Measurements from ENCODE around the gene CDK19. TPM values are rescaled to one million over a fixed set of nuclear protein-coding genes. Genes with fewer than 3 reads are reported as not detected.

The CDK19 gene
- polyA plus RNA-seq, 1 of the 3 experiments (the other 2 are of a cell fraction), result 6.5 TPM

DNA sequence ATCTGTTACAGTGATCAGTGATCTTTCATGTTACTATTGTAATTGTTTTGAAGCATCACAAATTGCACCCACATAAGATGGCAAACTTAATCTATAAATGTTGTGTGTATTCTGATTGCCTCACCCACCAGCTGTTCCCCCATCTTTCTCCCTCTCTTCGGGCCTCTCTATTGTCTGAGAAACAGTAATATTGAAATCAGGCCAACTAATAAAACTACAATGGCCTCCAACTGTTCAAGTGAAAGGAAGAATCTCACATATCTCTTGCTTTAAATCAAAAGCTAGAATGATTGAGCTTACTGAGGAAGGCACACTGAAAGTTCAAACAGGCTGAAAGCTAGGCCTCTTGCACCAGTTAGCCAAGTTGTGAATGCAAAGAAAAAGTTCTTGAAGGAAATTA is 141.2 kb downstream of the CDK19 start:
- Histone ChIP-seq H3K9me3 (no peaks in the 10 kb centered on the region), H2AFZ (ENCODE audit: low read depth) (no peak overlapping the region), H3K9me2 (no peaks in the 10 kb centered on the region), H3F3A (replicated peaks; ENCODE audit: insufficient read depth) (no peaks in the 10 kb centered on the region), H3K4me2 (no peak overlapping the region), H3K4me1 (ENCODE audit: control insufficient read depth in 1 of 2, insufficient read depth in 2 of 2, low read depth in 1 of 2, low read length in 1 of 2) (no peaks in the 10 kb centered on the region), H3K4me3 (ENCODE audit: low read depth in 2 of 2, low read length in 1 of 2) (no peak overlapping the region), H3K9ac (no peak overlapping the region), H3K27ac (ENCODE audit: low read depth in 2 of 2, low read length in 1 of 2) (no peak overlapping the region), H3K27me3 (ENCODE audit: insufficient read depth) (no peaks in the 10 kb centered on the region), H3K36me3 (replicated peaks in 1 of 2; ENCODE audit: control insufficient read depth in 1 of 2, insufficient read depth in 2 of 2, low read length in 1 of 2) (no peaks in the 10 kb centered on the region), H4K20me1 (ENCODE audit: insufficient read depth) (no peaks in the 10 kb centered on the region), H3K79me2 (ENCODE audit: insufficient read depth) (0 out of 2 replicates have a peak, but pooled peaks cover 6% of the 10 kb centered on the region)
- no peak for DNase-seq
- WGBS (ENCODE audit: low lambda C conversion rate), result 68% methylated on average over 1 of the region's 1 CpG
- TF ChIP-seq EP300 (IDR thresholded peaks at IDR 0.05; ENCODE audit: borderline replicate concordance in 1 of 2, low read depth in 1 of 2, low read length in 1 of 2) (no peak), MEF2A (IDR thresholded peaks at IDR 0.05; ENCODE audit: borderline replicate concordance, low read depth) (no peak), TEAD4 (IDR thresholded peaks at IDR 0.05; ENCODE audit: borderline replicate concordance, insufficient read depth) (no peak), NFIC (IDR thresholded peaks at IDR 0.05; ENCODE audit: borderline replicate concordance) (no peak), SMC3 (IDR thresholded peaks at IDR 0.05; ENCODE audit: low read depth, low read length) (no peak), GABPA (IDR thresholded peaks at IDR 0.05; ENCODE audit: low read depth) (no peak)
- TF ChIP-seq, protein P1, sequence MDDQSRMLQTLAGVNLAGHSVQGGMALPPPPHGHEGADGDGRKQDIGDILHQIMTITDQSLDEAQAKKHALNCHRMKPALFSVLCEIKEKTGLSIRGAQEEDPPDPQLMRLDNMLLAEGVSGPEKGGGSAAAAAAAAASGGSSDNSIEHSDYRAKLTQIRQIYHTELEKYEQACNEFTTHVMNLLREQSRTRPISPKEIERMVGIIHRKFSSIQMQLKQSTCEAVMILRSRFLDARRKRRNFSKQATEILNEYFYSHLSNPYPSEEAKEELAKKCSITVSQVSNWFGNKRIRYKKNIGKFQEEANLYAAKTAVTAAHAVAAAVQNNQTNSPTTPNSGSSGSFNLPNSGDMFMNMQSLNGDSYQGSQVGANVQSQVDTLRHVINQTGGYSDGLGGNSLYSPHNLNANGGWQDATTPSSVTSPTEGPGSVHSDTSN (IDR thresholded peaks at IDR 0.05), result no peak
- TF ChIP-seq, protein P2, sequence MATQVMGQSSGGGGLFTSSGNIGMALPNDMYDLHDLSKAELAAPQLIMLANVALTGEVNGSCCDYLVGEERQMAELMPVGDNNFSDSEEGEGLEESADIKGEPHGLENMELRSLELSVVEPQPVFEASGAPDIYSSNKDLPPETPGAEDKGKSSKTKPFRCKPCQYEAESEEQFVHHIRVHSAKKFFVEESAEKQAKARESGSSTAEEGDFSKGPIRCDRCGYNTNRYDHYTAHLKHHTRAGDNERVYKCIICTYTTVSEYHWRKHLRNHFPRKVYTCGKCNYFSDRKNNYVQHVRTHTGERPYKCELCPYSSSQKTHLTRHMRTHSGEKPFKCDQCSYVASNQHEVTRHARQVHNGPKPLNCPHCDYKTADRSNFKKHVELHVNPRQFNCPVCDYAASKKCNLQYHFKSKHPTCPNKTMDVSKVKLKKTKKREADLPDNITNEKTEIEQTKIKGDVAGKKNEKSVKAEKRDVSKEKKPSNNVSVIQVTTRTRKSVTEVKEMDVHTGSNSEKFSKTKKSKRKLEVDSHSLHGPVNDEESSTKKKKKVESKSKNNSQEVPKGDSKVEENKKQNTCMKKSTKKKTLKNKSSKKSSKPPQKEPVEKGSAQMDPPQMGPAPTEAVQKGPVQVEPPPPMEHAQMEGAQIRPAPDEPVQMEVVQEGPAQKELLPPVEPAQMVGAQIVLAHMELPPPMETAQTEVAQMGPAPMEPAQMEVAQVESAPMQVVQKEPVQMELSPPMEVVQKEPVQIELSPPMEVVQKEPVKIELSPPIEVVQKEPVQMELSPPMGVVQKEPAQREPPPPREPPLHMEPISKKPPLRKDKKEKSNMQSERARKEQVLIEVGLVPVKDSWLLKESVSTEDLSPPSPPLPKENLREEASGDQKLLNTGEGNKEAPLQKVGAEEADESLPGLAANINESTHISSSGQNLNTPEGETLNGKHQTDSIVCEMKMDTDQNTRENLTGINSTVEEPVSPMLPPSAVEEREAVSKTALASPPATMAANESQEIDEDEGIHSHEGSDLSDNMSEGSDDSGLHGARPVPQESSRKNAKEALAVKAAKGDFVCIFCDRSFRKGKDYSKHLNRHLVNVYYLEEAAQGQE (IDR thresholded peaks at IDR 0.05; ENCODE audit: low read depth, low read length), result no peak
- TF ChIP-seq, protein P3, sequence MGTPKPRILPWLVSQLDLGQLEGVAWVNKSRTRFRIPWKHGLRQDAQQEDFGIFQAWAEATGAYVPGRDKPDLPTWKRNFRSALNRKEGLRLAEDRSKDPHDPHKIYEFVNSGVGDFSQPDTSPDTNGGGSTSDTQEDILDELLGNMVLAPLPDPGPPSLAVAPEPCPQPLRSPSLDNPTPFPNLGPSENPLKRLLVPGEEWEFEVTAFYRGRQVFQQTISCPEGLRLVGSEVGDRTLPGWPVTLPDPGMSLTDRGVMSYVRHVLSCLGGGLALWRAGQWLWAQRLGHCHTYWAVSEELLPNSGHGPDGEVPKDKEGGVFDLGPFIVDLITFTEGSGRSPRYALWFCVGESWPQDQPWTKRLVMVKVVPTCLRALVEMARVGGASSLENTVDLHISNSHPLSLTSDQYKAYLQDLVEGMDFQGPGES (IDR thresholded peaks at IDR 0.05; ENCODE audit: low read depth, low read length), result no peak
- TF ChIP-seq, protein P4, sequence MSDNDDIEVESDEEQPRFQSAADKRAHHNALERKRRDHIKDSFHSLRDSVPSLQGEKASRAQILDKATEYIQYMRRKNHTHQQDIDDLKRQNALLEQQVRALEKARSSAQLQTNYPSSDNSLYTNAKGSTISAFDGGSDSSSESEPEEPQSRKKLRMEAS (IDR thresholded peaks at IDR 0.05; ENCODE audit: low read depth), result no peak
- ChIA-PET POLR2A (no interaction called here), CTCF (interaction anchor here (1.0 kb wide), 1 partner anchor 336 kb away, joined by 3 read pairs; no protein-coding TSS in a partner anchor)

DNA sequence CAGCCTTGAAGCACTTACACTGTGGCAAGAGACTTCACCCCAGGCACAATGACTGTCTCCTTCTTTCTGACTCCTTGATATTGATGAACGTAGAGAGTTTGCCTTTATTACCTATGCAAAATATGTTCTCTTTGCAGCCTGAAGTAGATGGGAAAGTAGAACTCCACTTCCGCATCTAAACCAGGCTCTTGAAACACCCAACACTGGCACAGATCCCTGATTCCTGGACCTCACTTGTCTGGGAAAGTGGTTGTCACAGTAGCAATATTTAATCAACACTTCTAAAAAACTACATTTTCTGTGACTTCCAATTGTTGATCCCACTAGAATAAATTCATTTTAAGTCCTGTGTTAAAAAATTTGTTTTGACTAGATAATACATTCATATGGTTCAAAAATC is 143.1 kb downstream of the CDK19 start:
- H4K20me1 ChIP-seq (ENCODE audit: insufficient read depth), result no peaks in the 10 kb centered on the region
- TF ChIP-seq RXRA (IDR thresholded peaks at IDR 0.05; ENCODE audit: borderline replicate concordance, low read depth) (no peak), JUND (IDR thresholded peaks at IDR 0.05) (no peak), MEF2A (IDR thresholded peaks at IDR 0.05; ENCODE audit: borderline replicate concordance, low read depth) (no peak), RFX5 (IDR thresholded peaks at IDR 0.05; ENCODE audit: low read length) (no peak), FOXJ3 (CRISPR knock-in tag; IDR thresholded peaks at IDR 0.05) (no peak), RCOR1 (IDR thresholded peaks at IDR 0.05; ENCODE audit: low read length) (no peak), SIN3A (IDR thresholded peaks at IDR 0.05; ENCODE audit: borderline replicate concordance, low read depth, low read length) (no peak), TAF1 (IDR thresholded peaks at IDR 0.05; ENCODE audit: borderline replicate concordance, low read depth, low read length) (no peak), NRF1 (IDR thresholded peaks at IDR 0.05; ENCODE audit: low read depth, low read length) (no peak)
- TF ChIP-seq, protein P5, sequence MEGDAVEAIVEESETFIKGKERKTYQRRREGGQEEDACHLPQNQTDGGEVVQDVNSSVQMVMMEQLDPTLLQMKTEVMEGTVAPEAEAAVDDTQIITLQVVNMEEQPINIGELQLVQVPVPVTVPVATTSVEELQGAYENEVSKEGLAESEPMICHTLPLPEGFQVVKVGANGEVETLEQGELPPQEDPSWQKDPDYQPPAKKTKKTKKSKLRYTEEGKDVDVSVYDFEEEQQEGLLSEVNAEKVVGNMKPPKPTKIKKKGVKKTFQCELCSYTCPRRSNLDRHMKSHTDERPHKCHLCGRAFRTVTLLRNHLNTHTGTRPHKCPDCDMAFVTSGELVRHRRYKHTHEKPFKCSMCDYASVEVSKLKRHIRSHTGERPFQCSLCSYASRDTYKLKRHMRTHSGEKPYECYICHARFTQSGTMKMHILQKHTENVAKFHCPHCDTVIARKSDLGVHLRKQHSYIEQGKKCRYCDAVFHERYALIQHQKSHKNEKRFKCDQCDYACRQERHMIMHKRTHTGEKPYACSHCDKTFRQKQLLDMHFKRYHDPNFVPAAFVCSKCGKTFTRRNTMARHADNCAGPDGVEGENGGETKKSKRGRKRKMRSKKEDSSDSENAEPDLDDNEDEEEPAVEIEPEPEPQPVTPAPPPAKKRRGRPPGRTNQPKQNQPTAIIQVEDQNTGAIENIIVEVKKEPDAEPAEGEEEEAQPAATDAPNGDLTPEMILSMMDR (IDR thresholded peaks at IDR 0.05), result no peak
- TF ChIP-seq, protein P6, sequence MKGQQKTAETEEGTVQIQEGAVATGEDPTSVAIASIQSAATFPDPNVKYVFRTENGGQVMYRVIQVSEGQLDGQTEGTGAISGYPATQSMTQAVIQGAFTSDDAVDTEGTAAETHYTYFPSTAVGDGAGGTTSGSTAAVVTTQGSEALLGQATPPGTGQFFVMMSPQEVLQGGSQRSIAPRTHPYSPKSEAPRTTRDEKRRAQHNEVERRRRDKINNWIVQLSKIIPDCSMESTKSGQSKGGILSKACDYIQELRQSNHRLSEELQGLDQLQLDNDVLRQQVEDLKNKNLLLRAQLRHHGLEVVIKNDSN (IDR thresholded peaks at IDR 0.05; ENCODE audit: borderline replicate concordance, low read depth), result no peak

More for the DNA sequence above, 143.1 kb downstream of the CDK19 start:
- H3K79me2 ChIP-seq (ENCODE audit: insufficient read depth), result 0 out of 2 replicates have a peak, but pooled peaks cover 3% of the 10 kb centered on the region
- no peak overlapping the region for H3K4me2 ChIP-seq
- POLR2A ChIA-PET, result interaction anchor here (2.3 kb wide), 1 partner anchor 202 kb away, joined by 9 read pairs; the partner anchor contains the start of gene AMD1
- H3K27me3 ChIP-seq (ENCODE audit: insufficient read depth), result no peaks in the 10 kb centered on the region
- no peak overlapping the region for H2AFZ ChIP-seq (ENCODE audit: low read depth)
- CTCF ChIA-PET, result interaction anchor here (1.1 kb wide), 1 partner anchor 207 kb away, joined by 4 read pairs; no protein-coding TSS in a partner anchor
- H3K9ac ChIP-seq, result no peak overlapping the region
- no peak for DNase-seq
- H3K4me3 ChIP-seq (ENCODE audit: low read depth in 2 of 2, low read length in 1 of 2), result no peak overlapping the region
- H3F3A ChIP-seq (replicated peaks; ENCODE audit: insufficient read depth), result no peaks in the 10 kb centered on the region
- no peaks in the 10 kb centered on the region for H3K4me1 ChIP-seq (ENCODE audit: control insufficient read depth in 1 of 2, insufficient read depth in 2 of 2, low read depth in 1 of 2, low read length in 1 of 2)
- H3K27ac ChIP-seq (ENCODE audit: low read depth in 2 of 2, low read length in 1 of 2), result no peak overlapping the region
- H3K9me3 ChIP-seq, result no peaks in the 10 kb centered on the region
- peaks cover 0 to 5% of the 10 kb centered on the region in 2 experiments for H3K36me3 ChIP-seq (replicated peaks in 1 of 2; ENCODE audit: control insufficient read depth in 1 of 2, insufficient read depth in 2 of 2, low read length in 1 of 2)
- WGBS (ENCODE audit: low lambda C conversion rate), result 93% methylated on average over 2 of the region's 2 CpGs
- no peaks in the 10 kb centered on the region for H3K9me2 ChIP-seq

Data from SK-N-SH (cell line).